PC-9 (cell line): ENCODE measurements around the gene EDA.

ENCODE experiments used
- EZH2 ChIP-seq: fragments of 200-600 bp; sonication (generic); IDR thresholded peaks from 2 replicates; pipeline ENCODE4 v1.8.0; 2017; ENCODE audit warnings: antibody characterized with exemption, low read depth
- TF ChIP-seq, protein P1 (sequence below): fragments of 200-600 bp; sonication (generic); conservative IDR thresholded peaks from 2 replicates; pipeline ENCODE4 v1.6.1; 2017; ENCODE audit warnings: mixed run types, antibody characterized with exemption, mild to moderate bottlenecking, moderate library complexity

DNA sequence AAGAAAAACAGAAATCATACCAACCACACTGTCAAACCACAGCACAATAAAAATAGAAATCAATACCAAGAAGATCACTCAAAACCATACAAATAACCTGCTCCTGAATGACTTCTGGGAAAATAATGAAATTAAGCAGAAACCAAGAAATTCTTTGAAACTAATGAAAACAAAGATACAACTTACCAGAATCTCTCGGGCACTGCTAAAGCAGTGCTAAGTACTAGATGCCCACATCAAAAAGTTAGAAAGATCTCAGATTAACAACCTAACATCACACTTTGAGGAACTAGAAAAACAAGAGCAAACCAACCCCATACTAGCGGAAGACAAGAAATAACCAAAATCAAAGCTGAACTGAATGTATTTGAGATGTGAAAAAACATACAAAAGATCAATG is 400.6 kb downstream of the EDA start:
- TF ChIP-seq, protein P1, sequence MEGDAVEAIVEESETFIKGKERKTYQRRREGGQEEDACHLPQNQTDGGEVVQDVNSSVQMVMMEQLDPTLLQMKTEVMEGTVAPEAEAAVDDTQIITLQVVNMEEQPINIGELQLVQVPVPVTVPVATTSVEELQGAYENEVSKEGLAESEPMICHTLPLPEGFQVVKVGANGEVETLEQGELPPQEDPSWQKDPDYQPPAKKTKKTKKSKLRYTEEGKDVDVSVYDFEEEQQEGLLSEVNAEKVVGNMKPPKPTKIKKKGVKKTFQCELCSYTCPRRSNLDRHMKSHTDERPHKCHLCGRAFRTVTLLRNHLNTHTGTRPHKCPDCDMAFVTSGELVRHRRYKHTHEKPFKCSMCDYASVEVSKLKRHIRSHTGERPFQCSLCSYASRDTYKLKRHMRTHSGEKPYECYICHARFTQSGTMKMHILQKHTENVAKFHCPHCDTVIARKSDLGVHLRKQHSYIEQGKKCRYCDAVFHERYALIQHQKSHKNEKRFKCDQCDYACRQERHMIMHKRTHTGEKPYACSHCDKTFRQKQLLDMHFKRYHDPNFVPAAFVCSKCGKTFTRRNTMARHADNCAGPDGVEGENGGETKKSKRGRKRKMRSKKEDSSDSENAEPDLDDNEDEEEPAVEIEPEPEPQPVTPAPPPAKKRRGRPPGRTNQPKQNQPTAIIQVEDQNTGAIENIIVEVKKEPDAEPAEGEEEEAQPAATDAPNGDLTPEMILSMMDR = no peak
- TF ChIP-seq EZH2 = no peak
